MM.1S (cell line): Measurements from ENCODE around the gene SRSF5.
"Not testable (repeated sequence)": the region's sequence is repeated elsewhere in the genome, so short reads cannot be mapped to it uniquely, and the experiment has no call there.

Experiments used
- DNase-seq: peaks from one replicate; pipeline ENCODE4 v3.0.0-alpha.2; 2015
- H2AFZ ChIP-seq: fragments of 300-600 bp; sonication (generic); 2 replicates; pipeline ENCODE4 v1.6.0; 2016; ENCODE audit warnings: antibody characterized with exemption, low read length
- H3F3A ChIP-seq: fragments of 300-600 bp; sonication (generic); 2 replicates; pipeline ENCODE4 v1.6.1; 2016; ENCODE audit warnings: mild to moderate bottlenecking, antibody characterized with exemption, low read length, moderate library complexity, mixed read lengths; ENCODE audit not compliant: insufficient read depth
- H3K27ac ChIP-seq: fragments of 300-600 bp; sonication (generic); 2 replicates; pipeline ENCODE4 v1.5.1; 2016; ENCODE audit warnings: mild to moderate bottlenecking, low read length
- H3K27me3 ChIP-seq: fragments of 300-600 bp; sonication (generic); replicated peaks from 2 replicates; pipeline ENCODE4 v1.6.0; 2016; ENCODE audit warnings: low read length; ENCODE audit not compliant: insufficient read depth
- H3K36me3 ChIP-seq: fragments of 300-600 bp; sonication (generic); replicated peaks from 2 replicates; pipeline ENCODE4 v1.6.1; 2016; ENCODE audit warnings: mild to moderate bottlenecking, low read length, mixed read lengths; ENCODE audit not compliant: insufficient read depth
- H3K4me1 ChIP-seq: fragments of 300-600 bp; sonication (generic); 2 replicates; pipeline ENCODE4 v1.6.1; 2016; ENCODE audit warnings: low read length, mixed read lengths
- H3K4me2 ChIP-seq: fragments of 300-600 bp; sonication (generic); 2 replicates; pipeline ENCODE4 v1.6.0; 2016; ENCODE audit warnings: low read depth, low read length
- H3K4me3 ChIP-seq: fragments of 300-600 bp; sonication (generic); 2 replicates; pipeline ENCODE4 v1.5.1; 2016; ENCODE audit warnings: low read length, mixed read lengths
- H3K79me2 ChIP-seq: fragments of 300-600 bp; sonication (generic); 2 replicates; pipeline ENCODE4 v1.6.1; 2016; ENCODE audit warnings: mixed run types, low read length, mixed read lengths
- H3K9ac ChIP-seq: fragments of 300-600 bp; sonication (generic); 2 replicates; pipeline ENCODE4 v1.6.1; 2016; ENCODE audit warnings: low read length, mixed read lengths
- H3K9me2 ChIP-seq: fragments of 300-600 bp; sonication (generic); replicated peaks from 2 replicates; pipeline ENCODE4 v1.6.1; 2016; ENCODE audit warnings: mild to moderate bottlenecking, low read length, mixed read lengths; ENCODE audit not compliant: insufficient read depth
- H3K9me3 ChIP-seq: fragments of 300-600 bp; sonication (generic); replicated peaks from 2 replicates; pipeline ENCODE4 v1.6.1; 2016; ENCODE audit warnings: mild to moderate bottlenecking, low read length, mixed read lengths; ENCODE audit not compliant: insufficient read depth
- H4K20me1 ChIP-seq: fragments of 300-600 bp; sonication (generic); 2 replicates; pipeline ENCODE4 v1.6.1; 2016; ENCODE audit warnings: mild to moderate bottlenecking, low read length, moderate library complexity, mixed read lengths; ENCODE audit not compliant: insufficient read depth
- CTCF ChIP-seq: fragments of 300-600 bp; sonication (generic); IDR thresholded peaks from 2 replicates; pipeline ENCODE4 v1.5.1; 2016; ENCODE audit warnings: antibody characterized with exemption, low read length, mixed read lengths
- EZH2 ChIP-seq: fragments of 300-600 bp; sonication (generic); optimal IDR thresholded peaks from 2 replicates; pipeline ENCODE3; 2017; ENCODE audit warnings: low read depth, mild to moderate bottlenecking, antibody characterized with exemption, low read length, mixed read lengths
- EZH2phosphoT487 ChIP-seq: fragments of 300-600 bp; sonication (generic); IDR thresholded peaks from 2 replicates; pipeline ENCODE4 v1.6.1; 2018; ENCODE audit warnings: antibody characterized with exemption, low read length

SRSF5 gene

GRCh38 chr14:69812711-69813110, 45.8 kb downstream of the SRSF5 start:
- H2AFZ ChIP-seq: no peak overlapping the region
- H4K20me1 ChIP-seq: no peaks in the 10 kb centered on the region
- H3K27ac ChIP-seq: no peak overlapping the region
- DNase-seq: no peak
- no peaks in the 10 kb centered on the region for H3K9me2 ChIP-seq
- no peak overlapping the region for H3K4me3 ChIP-seq
- no peaks in the 10 kb centered on the region for H3K27me3 ChIP-seq
- H3K4me2 ChIP-seq: no peak overlapping the region
- no peaks in the 10 kb centered on the region for H3K4me1 ChIP-seq
- TF ChIP-seq EZH2 (no peak), CTCF (no peak), EZH2phosphoT487 (no peak)
- H3K36me3 ChIP-seq: no peaks in the 10 kb centered on the region
- no peaks in the 10 kb centered on the region for H3F3A ChIP-seq
- no peak overlapping the region for H3K9ac ChIP-seq
- H3K79me2 ChIP-seq: no peaks in the 10 kb centered on the region
- H3K9me3 ChIP-seq: no peaks in the 10 kb centered on the region

- not testable (repeated sequence) for H3K4me1 ChIP-seq, H3K27ac ChIP-seq, H4K20me1 ChIP-seq, H3K4me2 ChIP-seq, H3F3A ChIP-seq, H3K4me3 ChIP-seq, H3K9me3 ChIP-seq, H3K79me2 ChIP-seq, H3K36me3 ChIP-seq, DNase-seq, H2AFZ ChIP-seq, H3K9me2 ChIP-seq, H3K9ac ChIP-seq, H3K27me3 ChIP-seq
Measured at GRCh38 chr14:69813346-69813745, 46.4 kb downstream of the SRSF5 start.

- Histone ChIP-seq H3K27ac (no peak overlapping the region), H4K20me1 (no peaks in the 10 kb centered on the region), H3K9me3 (no peaks in the 10 kb centered on the region), H3K4me3 (no peak overlapping the region), H3K9ac (no peak overlapping the region), H3K9me2 (no peaks in the 10 kb centered on the region), H3K27me3 (no peaks in the 10 kb centered on the region), H2AFZ (no peak overlapping the region), H3K4me1 (no peaks in the 10 kb centered on the region), H3K4me2 (no peak overlapping the region), H3K79me2 (no peaks in the 10 kb centered on the region), H3F3A (no peaks in the 10 kb centered on the region), H3K36me3 (no peaks in the 10 kb centered on the region)
- DNase-seq: no peak
- TF ChIP-seq CTCF (no peak), EZH2 (no peak), EZH2phosphoT487 (no peak)
Measured at GRCh38 chr14:69814397-69814796, 47.5 kb downstream of the SRSF5 start.

GRCh38 chr14:69815556-69815955, 48.6 kb downstream of the SRSF5 start:
- TF ChIP-seq EZH2: no peak
- Histone ChIP-seq H2AFZ (no peak overlapping the region), H4K20me1 (no peaks in the 10 kb centered on the region), H3K4me2 (no peak overlapping the region), H3K9me3 (no peaks in the 10 kb centered on the region), H3K9me2 (no peaks in the 10 kb centered on the region), H3F3A (no peaks in the 10 kb centered on the region), H3K4me1 (no peaks in the 10 kb centered on the region), H3K27me3 (no peaks in the 10 kb centered on the region), H3K27ac (no peak overlapping the region), H3K9ac (no peak overlapping the region), H3K79me2 (no peaks in the 10 kb centered on the region), H3K36me3 (no peaks in the 10 kb centered on the region), H3K4me3 (no peak overlapping the region)
- no peak for DNase-seq
